Activated T-cell treated with anti-CD3 and anti-CD28 coated beads for 1 hour (primary cell): Measurements from ENCODE around the gene CYP11A1.

Experiments used
- DNase-seq: peaks from one replicate; pipeline ENCODE4 v3.0.0-alpha.2; 2020; ENCODE audit warnings: low read depth

The CYP11A1 gene

DNA sequence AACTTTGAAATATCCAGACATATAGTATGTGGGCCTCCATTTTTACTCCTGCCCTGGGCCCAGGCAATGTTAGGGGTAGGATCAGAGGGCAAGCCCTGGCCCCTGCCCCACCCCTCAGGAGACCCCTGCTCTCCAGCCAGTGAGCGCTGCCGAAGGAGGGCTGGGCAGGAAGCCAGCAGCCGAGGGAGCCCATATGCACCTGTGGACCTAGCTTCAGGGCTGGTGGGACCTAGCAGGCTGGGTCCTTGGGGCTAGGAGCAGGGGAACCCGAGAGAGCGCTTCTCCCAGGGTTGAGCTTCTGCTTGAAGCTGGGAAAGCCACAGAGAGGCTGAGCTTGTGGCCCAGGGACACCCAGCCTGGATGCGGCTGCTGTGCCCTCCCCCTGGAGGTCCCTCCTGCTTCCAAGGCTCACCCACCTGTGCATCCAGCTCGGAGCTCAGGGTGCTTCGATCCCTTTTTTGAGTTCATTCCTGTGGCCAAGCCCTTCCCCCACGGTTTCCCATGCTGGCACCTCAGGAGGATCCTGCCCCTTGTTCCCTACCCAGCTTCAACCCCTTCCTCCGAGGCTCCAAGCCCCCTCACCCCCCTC is 21.0 kb upstream of the CYP11A1 start:
- no peak for DNase-seq

DNA sequence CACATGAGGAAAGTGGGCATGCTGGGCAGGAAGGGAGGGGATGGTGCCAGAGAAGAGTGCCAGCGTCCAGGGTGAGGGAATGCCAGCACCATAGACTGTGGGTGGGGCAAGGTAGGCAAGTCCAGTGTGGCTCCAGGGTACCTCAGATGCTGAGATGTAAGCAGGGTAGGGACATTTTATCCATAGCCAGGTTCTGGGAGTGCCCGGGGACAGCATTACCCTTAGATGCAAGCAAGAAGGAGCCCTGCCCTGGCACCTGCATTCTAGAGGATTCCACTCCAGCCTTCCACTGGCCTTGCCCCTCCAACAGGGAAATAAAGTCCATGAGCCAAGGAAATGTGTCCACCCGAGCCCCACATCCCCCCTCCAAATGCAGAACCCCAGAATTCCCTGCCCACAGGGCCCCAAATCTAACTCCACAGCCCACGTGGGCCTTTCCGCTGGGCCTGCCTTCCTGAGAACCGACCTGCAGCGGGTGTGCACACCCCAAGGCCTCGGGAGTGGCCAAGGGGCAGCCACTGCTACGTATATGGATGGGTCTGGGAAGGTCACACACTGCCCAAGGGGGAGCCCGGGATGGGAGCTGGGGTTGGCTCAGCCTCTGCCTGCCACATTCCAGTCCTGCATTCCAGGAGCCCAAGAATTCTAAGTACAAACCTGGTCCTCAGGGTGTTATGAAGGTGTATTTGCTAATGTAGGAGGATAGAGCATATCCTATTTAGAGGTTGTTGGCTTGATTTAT is 20.3 kb upstream of the CYP11A1 start:
- no peak for DNase-seq

DNA sequence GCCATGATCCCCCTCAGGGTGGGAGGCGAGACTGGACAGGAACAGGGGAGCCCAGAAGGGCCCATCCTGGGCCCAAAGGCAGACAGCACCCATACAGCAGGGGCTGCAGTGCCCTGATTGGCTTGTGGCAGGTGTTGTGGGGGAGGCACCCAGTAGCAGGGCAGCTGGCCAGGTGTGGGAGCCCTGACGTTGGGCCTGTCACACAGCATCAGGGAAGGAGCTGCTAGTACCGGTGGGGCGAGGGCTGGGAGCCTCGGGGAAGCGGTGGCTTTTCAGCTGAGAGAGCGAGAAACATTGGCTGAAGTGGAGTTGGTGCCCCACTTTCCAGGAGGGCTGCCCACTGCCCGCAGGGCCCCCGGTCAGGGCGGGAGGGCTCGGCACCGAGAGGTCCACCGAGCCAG is 19.7 kb upstream of the CYP11A1 start:
- no peak for DNase-seq

DNA sequence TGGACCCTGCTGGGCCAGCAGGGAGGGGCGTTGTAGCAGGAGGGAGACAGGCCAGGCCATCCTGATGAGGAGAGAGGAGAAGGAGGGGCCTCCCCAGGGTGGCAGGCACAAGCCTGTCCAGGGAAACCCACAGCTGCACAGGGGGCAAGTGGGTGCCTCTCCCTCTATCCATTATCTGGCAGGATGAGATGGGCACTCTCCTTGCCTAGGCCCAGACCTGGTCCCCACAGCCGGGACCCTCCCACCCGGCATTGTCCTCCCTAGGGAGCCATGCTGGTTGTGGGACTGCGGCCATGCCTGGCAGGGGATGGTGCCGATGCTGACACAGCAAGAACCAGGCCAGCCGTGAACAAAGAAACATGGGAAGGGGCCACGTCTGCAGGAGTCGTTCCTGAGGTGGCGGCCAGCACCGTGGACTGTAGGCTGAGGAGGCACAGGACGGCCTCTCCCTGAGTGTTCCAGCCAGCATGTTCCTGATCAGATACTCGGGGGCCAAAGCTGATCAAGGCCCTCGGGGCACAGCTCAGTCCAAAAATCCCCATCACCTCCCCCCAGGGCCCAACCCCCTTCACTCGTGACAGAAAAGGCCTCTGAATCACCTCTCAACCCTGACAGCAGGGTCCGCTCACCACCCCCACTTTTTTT is 19.2 kb upstream of the CYP11A1 start:
- no peak for DNase-seq

DNA sequence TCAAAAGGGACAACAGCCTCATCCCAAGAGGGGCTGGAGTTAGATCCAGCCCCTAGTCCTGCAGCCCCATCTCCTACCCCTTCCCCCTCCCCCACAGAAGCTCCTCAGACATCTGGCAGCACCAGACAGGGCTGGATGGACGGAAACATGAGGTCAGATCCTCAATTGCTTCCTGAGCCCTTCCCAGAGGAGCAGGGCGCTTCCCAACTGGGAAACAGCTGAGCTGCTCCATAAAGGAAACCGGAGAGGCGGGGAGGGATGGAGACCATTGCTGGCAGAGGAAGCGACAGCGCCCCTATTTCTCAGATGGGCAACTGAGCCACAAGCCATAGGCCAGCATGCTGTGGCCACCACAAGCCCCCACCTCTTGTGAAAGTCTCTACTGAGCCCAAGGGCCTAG is 18.3 kb upstream of the CYP11A1 start:
- no peak for DNase-seq

DNA sequence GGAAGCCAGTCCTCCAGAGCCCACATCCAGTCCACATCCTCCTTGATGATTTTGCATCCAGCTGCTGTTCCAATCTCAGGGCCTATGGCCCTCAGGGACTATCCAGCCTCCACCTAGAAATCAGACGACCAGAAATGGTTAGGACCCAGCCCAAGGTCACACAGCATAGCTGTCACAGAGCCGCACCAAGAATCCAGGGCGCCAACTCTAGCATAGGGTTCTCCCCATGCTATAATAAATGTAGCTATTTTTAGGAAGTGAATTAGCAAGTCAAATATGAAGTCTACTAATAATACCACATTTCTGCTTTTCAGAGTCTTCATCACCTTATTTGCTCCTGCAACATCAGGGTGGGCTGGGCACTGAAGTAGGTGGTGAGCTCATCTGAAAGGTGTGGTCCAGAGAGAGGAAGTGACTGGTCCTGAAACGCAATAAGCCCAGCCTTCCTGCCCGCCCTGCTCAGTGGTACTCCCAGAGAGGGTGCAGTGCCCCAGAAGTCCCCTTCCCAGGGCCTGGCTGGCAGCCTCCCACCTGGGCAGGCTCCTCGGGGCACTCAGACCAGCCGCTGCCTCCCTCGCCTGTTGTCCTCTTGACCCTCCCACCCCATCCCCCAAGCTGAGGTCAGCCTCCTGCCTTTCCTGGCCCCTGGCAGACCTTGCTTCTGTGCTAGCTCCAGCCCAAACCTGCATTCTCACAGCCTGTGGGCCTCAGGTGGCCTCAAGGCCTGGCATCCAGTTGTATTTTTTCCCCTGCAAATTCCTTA is 17.6 kb upstream of the CYP11A1 start:
- DNase-seq = no peak

DNA sequence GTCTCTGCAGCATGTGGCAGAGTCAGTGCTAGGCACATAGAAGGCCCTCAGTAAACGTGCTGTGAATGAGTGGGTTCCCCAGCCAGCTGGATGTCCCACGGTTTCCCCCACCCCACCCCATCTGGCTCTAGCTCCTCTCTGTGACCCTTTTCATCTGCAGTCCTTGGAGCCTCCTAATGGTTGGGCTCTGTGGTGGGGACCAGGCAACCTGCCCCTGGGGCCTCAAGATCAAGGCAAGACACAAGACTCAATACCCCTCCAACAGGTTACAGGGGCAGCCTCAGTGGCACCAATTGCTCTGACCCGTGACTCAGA is 17.1 kb upstream of the CYP11A1 start:
- DNase-seq = no peak

DNA sequence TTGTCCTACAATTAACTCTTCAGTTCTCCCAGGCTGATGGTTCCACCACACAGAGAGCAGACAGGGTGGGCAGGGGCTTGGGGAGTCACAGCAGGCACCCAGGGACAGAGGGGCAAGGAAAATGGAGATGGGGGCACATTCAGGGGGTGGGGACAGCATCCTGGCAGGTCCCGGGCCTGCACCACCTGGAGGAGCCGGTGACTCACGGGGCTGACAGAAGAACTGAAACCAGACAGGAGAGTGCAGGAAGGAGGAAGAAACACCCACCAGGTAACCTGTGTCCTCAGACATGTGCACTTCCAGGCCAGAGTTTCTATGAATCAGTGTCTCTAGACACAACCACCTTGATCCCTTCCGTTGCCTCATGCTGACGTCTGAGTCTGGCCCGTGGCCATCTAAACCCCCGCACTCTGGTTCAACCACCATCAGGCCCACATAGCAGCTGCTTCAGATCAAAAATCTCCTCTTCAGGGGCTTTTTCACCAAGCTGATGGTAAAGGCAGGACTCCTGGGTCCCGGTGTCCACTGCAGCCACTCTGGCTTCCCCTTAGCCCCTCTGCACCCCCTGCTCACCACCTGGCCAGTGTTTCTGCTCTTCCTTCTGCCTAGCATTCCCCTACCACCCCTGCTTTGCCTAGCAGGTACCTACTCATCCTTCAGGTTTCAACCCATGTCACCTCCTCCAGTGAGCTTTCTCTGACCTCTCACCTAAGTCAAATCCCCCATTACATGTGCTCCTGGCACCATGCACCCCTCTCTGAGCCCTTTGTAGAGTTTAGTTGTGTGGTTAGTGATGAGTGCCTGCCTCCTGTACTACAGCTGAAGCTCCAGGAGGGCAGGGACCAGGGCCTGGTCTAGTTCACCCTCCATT is 16.5 kb upstream of the CYP11A1 start:
- peak; percentile 22 for DNase-seq

DNA sequence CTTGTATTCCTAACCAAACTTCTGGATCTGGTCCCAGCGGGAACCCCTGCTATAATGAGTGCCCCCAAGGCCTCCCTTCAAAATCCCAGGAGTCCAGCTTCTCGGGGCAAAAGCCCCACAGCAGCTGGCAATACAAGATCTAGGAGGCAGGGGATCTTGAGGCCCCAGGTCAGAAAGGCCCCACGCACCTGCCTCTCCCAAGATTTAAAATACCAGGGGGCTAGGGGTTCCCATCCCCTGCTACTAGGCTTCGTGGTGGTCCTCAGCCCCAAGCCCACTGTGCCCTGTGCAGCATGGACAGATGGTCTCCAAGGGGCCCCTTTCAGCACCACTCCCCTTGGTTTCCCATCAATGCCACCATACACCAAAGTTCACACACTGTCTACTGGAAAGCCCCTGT is 15.8 kb upstream of the CYP11A1 start:
- no peak for DNase-seq

DNA sequence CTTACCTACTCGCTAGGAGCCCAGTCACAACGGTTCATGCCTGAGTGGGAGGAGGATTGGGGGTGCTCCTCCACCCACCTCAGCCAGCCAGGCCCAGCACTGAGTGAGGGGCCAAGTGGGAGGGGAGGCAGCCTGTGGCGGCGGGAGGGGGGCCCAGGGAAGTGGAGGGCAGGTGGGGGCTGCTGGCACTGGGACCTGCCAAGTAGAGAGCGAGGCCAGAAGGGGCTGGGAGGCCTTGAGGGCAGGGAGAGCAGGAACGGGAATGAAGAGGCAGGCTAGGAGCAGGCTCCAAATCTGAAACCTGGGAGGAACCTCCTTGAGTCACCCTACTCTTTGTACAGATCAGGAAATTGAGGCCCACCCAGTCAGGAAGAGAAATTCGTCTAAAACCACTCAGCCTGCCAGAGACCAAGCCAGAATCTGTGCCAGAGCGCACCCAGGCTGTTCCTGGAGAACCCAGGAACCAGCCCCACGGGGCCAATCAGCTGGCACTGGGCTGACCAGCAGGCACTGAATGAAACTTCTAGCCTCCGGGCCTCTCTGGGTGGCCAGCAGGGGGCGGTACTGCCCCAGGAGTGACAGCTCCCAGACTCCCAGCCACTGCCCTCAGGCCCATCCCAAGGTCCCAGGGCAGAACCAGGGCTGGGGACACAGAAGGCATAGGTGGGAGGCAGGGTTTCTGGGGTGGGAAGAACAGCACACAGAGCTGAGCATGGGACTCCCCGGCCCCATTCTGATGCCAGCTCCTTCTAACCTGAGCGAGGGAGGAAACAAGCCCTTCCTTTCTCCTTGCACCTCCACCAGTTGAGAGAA is 14.8 kb upstream of the CYP11A1 start:
- DNase-seq = peak; percentile 73

DNA sequence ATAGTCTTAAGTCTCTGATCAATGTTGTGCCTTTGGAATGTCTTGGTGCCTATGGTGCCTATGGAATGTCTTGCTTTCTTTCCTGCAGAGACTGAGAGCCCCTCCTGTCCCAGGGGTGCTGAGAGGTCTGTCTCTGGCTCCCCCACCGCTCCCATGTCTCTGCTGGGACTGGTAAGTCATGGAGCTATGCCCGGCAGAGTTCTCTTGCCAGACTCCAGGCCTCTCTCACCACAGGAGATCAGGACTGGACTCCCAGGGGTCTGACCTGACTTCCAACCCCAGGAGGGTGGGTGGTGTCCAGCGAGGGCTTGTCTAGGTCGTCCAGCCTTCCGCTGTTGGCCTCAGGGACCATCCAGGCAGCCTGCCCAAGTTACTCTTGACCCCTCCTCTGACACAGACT is 14.0 kb upstream of the CYP11A1 start:
- DNase-seq = no peak

DNA sequence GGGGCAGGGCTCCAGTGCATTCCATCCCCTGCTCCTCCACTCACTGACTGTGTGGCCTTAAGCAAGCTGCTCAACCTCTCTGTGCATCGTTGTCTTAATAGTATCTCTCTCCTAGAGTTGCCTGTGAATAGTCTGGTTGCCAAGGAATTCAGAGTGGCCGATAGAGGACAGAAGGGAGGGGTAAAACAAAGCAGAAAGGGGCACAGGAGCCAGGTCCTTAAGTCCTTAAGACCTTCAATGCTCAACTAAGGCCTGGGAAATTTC is 13.7 kb upstream of the CYP11A1 start:
- DNase-seq = no peak

DNA sequence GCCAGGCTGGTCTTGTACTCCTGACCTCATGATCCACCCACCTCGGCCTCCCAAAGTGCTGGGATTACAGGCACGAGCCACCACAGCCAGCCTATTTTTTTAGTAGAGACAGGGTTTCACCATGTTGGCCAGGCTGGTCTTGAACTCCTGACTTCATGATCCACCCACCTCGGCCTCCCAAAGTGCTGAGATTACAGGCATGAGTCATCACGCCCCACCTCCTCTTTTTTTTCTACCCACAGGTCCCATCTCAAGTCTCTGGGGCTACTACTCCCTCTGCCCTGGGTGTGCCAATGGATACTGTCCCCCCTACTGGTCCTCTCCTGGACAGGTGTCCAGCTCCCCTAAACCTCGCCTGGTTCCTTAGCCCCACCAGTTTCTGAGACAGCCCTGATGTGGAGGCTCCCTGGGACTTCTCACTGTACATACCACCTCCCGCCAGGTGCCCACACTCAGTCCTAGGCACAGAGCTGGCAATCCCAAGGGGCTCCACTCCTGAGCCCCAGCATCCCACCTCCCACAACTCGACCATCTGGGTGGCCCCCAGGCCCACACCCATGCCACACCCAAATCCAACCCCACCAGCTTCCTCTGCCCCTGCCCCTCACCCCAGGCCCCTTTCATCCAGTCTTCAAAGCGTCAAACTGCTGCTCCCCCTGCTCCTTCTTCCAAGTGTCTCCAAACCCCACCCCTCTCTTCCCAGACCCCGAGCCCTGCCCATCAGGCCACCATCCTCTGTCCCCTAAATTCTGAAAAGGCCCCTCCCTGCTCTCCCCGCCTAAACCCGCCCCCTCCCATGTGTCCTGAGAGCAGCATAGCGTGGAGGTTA is 13.1 kb upstream of the CYP11A1 start:
- DNase-seq = no peak

DNA sequence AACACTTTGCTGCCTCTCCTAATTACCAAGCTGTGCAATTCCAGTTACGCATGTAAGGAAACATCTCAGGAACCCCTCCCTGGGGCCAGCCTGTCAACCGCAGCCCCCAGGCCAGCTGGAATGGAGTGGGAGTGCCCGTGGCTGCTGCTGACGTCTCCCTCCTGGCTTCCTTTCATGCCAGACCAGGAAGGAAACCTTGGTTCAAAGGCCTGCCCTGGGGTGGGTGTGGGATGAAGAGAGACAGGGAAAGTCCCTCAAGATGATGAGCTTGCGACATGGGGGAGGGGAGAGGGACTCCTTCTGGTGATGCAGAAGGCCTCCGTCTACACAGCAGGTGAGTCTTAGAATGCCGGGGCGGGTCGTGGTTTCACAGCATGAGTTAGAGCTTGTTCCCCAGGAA is 11.4 kb upstream of the CYP11A1 start:
- no peak for DNase-seq

DNA sequence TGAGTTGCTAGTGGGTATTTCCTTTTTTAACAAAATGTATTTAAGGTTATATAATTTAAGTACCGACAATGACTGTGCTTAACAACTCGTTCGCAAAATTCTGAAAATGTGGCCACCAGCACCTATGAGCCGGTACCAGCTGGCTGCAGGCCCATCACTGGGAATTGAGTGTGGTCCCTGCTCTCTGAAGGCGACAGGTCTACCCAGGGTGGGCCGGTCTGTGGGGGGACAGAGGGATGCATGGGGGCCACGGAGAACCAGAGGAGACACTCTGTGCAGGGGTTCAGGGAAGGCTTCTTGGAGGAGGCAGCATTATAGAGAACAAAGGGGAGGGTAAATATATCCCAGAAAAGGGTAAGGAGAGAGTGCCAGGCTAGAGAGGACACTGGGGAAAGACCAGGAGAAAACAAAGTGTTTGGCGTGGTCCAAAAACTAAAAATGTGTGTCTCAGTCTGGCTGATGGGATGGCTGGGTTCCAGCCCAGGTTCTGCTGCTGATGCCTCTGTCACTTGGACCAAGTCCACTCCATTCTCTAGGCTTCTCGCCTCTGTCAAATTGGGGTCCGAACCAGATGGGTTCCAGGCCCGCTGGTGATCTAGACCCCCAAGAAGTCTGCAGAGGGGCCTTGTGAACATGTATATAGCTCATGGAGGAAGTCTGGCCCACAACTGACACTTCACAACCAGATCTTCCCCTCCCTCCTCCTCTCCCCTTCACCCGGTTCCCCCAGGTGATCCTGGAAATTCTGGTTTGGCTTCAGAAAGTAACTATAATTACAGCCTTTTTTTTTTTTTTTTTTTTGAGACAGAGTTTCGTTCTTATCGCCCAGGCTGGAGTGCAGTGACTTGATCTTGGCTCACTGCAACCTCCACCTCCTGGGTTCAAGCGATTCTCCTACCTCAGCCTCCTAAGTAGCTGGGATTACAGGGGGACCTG is 10.7 kb upstream of the CYP11A1 start:
- DNase-seq = no peak

DNA sequence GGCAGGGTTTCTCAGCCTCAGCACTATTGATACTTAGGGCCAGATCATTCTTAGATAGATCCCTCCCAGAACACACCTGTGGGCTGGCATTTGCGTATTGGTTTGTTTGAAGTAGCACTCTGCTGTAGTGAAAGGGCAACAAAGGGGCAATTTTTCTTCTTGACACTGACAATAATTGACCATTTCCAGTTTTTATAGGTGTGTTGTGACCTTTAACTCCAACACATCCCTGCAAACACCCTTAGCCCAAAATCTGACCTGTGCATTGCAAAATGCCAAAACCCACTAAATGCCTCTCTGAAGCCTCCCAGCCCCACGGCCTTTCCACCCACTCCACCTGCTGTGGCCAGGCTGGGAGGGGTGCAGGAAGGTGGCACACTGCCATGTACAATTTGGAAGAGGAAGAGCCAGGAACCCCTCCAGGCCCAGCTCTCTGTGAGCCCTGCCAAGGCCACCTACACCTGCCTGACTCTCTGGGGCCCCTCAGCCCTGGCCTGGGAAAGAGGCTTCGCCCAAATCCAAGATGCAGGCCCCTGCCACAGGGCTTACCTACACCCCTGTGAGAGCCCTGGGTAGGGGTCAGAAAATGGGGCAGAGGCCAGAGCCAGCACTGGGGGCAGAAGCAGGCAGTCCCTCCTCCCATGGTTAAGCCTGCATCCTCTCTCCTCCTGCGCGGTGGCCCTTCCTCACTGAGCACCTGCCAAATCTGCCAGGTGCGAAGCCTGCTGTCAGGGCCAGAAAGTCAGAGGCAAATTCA is 9.6 kb upstream of the CYP11A1 start:
- no peak for DNase-seq

DNA sequence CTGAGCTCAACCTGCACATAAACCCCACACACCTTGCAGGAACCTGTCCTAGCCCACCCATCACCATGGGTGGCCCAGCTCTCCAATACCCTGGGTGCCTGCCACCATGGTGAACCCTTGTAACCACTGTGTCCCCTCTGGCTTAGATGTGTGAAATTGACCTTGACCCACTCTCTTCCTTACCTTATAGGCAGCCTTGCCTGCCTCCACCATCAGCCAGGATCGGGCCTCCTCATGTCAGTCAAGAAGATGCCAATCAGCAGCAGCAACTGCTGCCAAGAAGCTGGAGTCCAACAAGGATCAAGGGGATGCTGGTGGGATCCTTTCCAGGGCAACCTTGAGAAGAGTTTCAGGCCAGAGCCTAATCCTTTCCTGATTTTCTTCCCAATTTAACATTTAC is 8.8 kb upstream of the CYP11A1 start:
- no peak for DNase-seq

DNA sequence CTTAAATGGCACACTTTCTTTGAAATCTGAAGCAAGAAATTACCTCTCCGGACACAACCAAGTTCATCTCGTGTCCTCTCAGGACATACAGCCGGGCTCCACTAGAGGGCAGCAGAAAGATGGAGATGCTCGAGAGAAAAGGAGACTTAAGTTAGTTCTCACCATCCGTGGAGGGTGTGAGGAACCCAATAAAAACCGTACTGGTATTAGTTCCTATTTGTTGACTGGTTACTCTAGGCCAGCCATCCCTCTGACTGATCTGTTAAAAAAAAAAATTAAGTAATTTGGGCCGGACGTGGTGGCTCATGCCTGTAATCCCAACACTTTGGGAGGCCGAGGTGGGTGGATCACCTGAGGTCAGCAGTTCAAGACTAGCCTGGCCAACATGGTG is 7.9 kb upstream of the CYP11A1 start:
- peak; percentile 78 for DNase-seq
